Choroid plexus epithelial cell (primary cell): Measurements from ENCODE around the gene CTNNAL1.
"Not testable (repeated sequence)": the region's sequence is repeated elsewhere in the genome, so short reads cannot be mapped to it uniquely, and the experiment has no call there.

Experiments used
- DNase-seq: peaks from one replicate; pipeline ENCODE4 v3.0.0-alpha.2; 2010; ENCODE audit warnings: low read depth
- H3K4me3 ChIP-seq: 2 replicates; pipeline ENCODE4 v1.5.1; 2011; ENCODE audit warnings: low read depth, mild to moderate bottlenecking, control low read depth, low read length, moderate library complexity
- TF ChIP-seq, protein P1 (sequence below): conservative IDR thresholded peaks from 2 replicates; pipeline ENCODE4 v1.5.1; 2011; ENCODE audit warnings: low read depth, mild to moderate bottlenecking, control low read depth, inconsistent platforms, low read length, moderate library complexity

Gene CTNNAL1

GRCh38 chr9:108972186-108972585 lies 41.1 kb downstream of the CTNNAL1 start:
- peak; percentile 83 for DNase-seq
- TF ChIP-seq, protein P1, sequence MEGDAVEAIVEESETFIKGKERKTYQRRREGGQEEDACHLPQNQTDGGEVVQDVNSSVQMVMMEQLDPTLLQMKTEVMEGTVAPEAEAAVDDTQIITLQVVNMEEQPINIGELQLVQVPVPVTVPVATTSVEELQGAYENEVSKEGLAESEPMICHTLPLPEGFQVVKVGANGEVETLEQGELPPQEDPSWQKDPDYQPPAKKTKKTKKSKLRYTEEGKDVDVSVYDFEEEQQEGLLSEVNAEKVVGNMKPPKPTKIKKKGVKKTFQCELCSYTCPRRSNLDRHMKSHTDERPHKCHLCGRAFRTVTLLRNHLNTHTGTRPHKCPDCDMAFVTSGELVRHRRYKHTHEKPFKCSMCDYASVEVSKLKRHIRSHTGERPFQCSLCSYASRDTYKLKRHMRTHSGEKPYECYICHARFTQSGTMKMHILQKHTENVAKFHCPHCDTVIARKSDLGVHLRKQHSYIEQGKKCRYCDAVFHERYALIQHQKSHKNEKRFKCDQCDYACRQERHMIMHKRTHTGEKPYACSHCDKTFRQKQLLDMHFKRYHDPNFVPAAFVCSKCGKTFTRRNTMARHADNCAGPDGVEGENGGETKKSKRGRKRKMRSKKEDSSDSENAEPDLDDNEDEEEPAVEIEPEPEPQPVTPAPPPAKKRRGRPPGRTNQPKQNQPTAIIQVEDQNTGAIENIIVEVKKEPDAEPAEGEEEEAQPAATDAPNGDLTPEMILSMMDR = no peak
- H3K4me3 ChIP-seq = no peak overlapping the region

- not testable (repeated sequence) for H3K4me3 ChIP-seq
- DNase-seq = peak; percentile 12
These were observed 41.9 kb downstream of the CTNNAL1 start for GRCh38 chr9:108971392-108971791.

GRCh38 chr9:108967916-108968315 lies 45.4 kb downstream of the CTNNAL1 start:
- TF ChIP-seq, protein P1 = no peak
- DNase-seq = no peak
- no peak overlapping the region for H3K4me3 ChIP-seq

- DNase-seq = peak; percentile 52
- TF ChIP-seq, protein P1 = no peak
- H3K4me3 ChIP-seq = no peak overlapping the region
These were observed 49.7 kb downstream of the CTNNAL1 start for GRCh38 chr9:108963459-108964143.

DNA sequence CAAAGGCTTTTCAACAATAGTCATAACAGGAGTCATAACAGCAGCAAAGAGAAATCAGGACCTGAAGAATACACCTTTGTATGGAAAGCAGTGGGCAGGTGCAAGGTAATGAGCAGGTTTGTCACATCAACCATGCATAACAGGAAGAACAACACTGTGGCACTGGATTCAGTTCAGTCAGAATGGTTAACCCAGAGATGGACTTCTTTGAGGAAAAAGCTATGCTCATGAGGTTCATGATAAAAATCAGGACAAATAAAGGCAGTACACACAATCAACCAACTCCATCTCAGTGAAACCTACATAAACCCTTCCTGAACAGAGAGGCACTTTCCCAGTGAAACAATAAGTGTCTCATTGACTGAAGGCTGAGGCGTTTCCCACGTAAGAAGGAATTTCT lies 52.1 kb downstream of the CTNNAL1 start:
- DNase-seq = no peak
- TF ChIP-seq, protein P1 = no peak
- H3K4me3 ChIP-seq = no peak overlapping the region

DNA sequence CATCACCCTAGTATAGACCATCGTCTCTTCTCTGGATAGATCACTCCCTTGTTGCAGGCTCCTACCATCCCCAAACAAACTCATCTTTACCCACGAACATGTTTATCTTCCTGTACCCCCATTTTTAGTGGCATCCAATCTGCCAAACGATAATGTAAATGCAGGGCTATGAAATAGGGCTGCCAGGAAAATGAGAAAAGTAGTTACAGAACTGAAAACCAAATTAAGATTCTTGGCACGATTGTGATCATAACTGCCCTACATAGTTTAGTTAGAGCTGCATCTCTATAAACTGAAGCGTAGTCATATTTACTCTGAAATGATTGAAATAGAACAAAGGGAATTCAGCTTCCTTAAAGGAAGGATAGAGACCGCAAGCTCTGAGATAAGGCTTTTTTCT lies 53.0 kb downstream of the CTNNAL1 start:
- TF ChIP-seq, protein P1 = no peak
- H3K4me3 ChIP-seq = no peak overlapping the region
- no peak for DNase-seq

DNA sequence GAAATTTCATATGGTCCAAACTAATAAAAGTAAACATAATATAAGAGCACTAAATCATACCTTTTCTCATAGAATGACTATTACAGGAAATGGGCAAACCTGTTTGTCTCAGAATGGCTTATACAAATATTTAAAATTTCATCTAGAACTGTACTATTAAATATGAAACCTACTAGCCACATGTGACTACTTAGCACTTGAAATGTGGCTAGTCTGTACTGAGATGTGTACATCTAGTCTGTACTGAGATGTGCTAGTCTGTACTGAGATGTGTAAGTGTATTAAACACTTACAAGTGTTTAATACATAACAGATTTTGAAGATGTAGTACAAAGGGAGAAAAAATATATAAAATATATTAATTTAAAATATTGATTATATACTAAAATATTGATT lies 56.7 kb downstream of the CTNNAL1 start:
- H3K4me3 ChIP-seq = no peak overlapping the region
- TF ChIP-seq, protein P1 = no peak
- DNase-seq = no peak
